Epithelial cell of proximal tubule (primary cell): Measurements from ENCODE around the gene TMEM161A. TPM values are rescaled to one million over a fixed set of nuclear protein-coding genes. Genes with fewer than 3 reads are reported as not detected.

Source experiments
- DNase-seq: peaks from one replicate; pipeline ENCODE4 v3.0.0-alpha.2; 2011; ENCODE audit warnings: low read depth
- H3K4me3 ChIP-seq: 2 replicates; pipeline ENCODE4 v1.5.1; 2011; ENCODE audit warnings: low read depth, mild to moderate bottlenecking, low read length
- total RNA-seq: library from RNA; depleted of rRNA; stranded (reverse); fragments of >200 nt; gene quantifications from 2 replicates; pipeline ENCODE4 v1.2.3, GENCODE V29; 2015
- TF ChIP-seq, protein P1 (sequence below): conservative IDR thresholded peaks from 2 replicates; pipeline ENCODE4 v1.5.1; 2012; ENCODE audit warnings: low read depth, mild to moderate bottlenecking, low read length

TMEM161A gene
- total RNA-seq, 1 donor from 2014 or later: 32.6 TPM

DNA sequence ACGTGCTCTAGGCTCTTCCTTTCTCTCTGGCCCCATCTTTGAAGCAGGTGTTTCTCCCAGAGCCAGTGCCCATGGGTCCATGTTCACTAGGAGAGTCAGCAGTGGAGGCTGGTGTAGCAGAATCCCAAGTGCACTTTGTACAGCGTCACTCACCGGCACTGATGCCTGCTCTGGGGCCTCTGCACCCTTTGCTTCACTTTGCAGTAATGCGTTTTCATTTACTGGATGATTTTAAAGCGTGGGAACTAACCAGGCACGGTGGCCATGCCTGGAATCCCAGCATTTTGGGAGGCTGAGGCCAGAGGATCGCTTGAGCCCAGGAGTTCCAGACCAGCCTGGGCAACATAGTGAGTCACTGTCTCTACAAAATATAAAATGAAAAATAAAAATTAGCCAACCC, 43.8 kb downstream of the TMEM161A start:
- DNase-seq: no peak
- TF ChIP-seq, protein P1, sequence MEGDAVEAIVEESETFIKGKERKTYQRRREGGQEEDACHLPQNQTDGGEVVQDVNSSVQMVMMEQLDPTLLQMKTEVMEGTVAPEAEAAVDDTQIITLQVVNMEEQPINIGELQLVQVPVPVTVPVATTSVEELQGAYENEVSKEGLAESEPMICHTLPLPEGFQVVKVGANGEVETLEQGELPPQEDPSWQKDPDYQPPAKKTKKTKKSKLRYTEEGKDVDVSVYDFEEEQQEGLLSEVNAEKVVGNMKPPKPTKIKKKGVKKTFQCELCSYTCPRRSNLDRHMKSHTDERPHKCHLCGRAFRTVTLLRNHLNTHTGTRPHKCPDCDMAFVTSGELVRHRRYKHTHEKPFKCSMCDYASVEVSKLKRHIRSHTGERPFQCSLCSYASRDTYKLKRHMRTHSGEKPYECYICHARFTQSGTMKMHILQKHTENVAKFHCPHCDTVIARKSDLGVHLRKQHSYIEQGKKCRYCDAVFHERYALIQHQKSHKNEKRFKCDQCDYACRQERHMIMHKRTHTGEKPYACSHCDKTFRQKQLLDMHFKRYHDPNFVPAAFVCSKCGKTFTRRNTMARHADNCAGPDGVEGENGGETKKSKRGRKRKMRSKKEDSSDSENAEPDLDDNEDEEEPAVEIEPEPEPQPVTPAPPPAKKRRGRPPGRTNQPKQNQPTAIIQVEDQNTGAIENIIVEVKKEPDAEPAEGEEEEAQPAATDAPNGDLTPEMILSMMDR: no peak
- H3K4me3 ChIP-seq: no peak overlapping the region

DNA sequence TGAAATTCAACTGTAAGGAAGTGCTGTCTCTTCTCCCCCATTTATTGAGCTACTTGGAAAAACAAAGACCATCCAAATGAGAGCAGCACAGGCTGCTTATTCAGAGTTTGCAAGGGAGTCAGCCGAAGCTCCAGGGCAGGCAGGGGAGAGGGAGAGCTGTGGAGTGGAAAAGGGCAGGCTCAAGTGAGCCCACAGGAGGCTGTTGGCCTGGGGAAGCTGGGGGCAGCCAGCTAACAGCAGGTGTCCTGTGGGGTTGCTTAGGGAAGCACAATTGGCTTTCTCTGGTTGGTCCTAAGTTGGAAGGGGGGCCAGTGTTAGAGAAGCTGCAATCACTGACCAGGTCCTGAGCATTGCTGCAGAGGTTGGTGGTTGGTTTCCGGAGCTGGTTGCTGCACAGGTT, 50.6 kb downstream of the TMEM161A start:
- H3K4me3 ChIP-seq: no peak overlapping the region
- TF ChIP-seq, protein P1: no peak
- no peak for DNase-seq

- no peak for DNase-seq
- TF ChIP-seq, protein P1: no peak
- no peak overlapping the region for H3K4me3 ChIP-seq
Measured at GRCh38 chr19:19083413-19084178, 54.7 kb downstream of the TMEM161A start.

GRCh38 chr19:19081642-19082151, 56.6 kb downstream of the TMEM161A start:
- no peak overlapping the region for H3K4me3 ChIP-seq
- TF ChIP-seq, protein P1: no peak
- DNase-seq: no peak

GRCh38 chr19:19079571-19079970, 58.7 kb downstream of the TMEM161A start:
- TF ChIP-seq, protein P1: no peak
- no peak overlapping the region for H3K4me3 ChIP-seq
- DNase-seq: no peak

- TF ChIP-seq, protein P1: no peak
Measured at GRCh38 chr19:19078801-19079200, 59.5 kb downstream of the TMEM161A start.

DNA sequence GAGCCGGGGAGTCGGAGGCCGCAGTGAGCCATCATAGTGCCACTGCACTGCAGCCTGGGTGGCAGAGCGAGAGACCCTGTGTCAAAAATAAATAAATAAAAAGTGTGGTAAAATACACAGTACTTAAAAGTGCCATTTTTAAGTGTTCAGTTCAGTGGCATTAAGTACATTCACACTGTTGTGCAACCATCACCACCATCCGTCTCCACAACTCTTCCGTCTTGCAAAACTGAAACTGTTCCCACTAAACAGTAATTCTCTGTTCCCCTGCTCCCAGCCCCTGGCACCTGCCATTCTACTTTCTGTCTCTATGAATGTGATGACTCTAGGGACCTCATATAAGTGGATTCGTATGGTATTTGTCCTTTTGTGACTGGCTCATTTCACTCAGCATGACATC, 61.2 kb downstream of the TMEM161A start:
- H3K4me3 ChIP-seq: no peak overlapping the region
- DNase-seq: no peak
- TF ChIP-seq, protein P1: no peak

More at GRCh38 chr19:19078801-19079200, 59.5 kb downstream of the TMEM161A start:
- no peak overlapping the region for H3K4me3 ChIP-seq
- DNase-seq: no peak
